H54 (cell line): Measurements from ENCODE around the gene ARSG.
"Not testable (repeated sequence)": the region's sequence is repeated elsewhere in the genome, so short reads cannot be mapped to it uniquely, and the experiment has no call there.

ENCODE experiments used
- DNase-seq: peaks from one replicate; pipeline ENCODE4 v3.0.0; 2011; ENCODE audit warnings: low spot score, mixed read lengths; ENCODE audit not compliant: insufficient read length
- FAIRE-seq: peaks from 3 replicates; lab custom pipeline; 2011; peaks lifted over from hg19 to GRCh38; lab: Jason Lieb, UNC
- POLR2A ChIP-seq: IDR thresholded peaks from 2 replicates; pipeline ENCODE4 v1.6.1; 2011; ENCODE audit warnings: low read depth, mild to moderate bottlenecking, low read length

ARSG gene

DNA sequence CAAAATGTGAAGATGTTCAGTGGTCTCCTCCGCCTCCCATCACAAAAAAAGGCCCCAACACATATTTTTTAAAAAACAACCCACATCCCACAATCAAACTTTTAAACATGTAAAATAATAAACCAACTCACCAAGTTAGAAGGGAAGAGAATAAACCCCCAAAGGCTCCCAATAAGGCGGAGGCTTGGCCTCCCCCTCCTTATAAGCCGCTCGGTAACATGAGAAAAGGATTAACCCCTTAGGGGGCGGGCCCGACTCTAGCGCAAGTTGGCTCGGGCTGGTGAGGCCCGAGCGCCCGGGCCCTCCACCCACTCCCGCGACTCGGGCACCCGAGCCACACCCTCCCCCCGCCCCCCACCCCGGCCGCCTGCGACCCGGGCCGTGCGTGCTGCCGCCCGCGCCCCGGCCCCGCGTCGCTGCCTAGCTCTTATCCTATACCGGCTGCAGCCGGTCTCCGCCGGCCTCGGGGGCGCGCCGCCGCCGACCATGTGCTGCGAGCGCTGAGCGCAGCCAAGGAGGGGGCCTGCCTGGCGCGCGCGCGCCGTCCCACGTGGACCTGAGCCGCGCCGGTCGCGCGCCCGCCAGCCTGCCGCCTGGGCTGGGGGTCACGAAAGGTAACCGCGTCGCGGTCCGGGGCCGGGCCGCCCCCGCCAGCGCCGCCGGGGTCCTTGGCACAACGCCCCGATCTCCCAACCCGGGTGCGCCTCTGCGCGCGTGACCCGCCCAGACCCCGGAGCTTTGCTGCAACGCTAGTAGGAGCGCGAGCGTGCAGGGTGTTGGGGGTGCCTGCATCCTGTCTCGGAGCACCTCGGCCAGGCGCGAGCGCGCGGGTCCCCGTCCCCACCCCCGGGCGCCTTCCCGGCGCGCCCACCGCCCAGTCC lies at the start of gene ARSG, which contains the start of gene SLC16A6:
TSS of gene ARSG (plus strand) at position 541 of the 881 bp plus-strand sequence. CDS start 15,999 bp downstream, outside the sequence.
TSS of gene SLC16A6 (minus strand) at position 173 of the 881 bp plus-strand sequence. CDS start 12,807 bp downstream, outside the sequence.
- FAIRE-seq (no peak), DNase-seq (peak; percentile 86)
- no peak for TF ChIP-seq POLR2A

DNA sequence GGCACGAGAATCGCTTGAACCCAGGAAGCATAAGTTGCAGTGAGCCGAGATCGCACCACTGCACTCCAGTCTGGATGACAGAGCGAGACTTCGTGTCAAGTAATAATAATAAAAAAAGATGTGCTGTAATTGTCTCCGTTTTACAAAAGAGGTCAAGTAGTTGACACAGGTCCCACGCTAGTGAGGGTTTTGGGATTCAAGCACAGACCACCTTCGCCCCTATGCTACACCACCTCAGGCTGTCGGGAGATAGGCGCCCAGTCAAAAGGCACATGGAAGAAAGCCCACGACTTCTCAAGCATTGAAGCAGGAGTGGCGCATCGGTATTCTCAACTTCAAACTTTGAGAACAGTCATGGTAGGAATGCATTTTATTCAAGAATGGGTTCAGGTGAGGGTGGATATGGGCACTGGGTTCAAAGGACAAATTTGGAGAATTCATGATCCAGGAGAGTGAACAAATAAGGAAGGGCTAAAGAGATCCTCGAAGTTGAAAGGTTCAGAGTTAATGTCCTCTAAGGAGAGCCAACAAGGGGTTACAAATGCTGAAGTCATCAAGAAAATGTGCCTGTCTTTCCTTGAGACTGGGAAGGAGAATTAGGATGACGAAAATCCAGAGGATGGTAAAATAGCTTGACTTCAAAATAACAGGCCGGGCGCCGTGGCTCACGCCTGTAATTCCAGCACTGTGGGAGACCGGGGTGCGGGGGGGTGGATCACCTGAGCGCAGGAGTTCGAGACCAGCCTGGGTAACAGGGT lies 44.8 kb upstream of the ARSG start:
- FAIRE-seq (no peak), DNase-seq (no peak)
- TF ChIP-seq POLR2A: no peak

DNA sequence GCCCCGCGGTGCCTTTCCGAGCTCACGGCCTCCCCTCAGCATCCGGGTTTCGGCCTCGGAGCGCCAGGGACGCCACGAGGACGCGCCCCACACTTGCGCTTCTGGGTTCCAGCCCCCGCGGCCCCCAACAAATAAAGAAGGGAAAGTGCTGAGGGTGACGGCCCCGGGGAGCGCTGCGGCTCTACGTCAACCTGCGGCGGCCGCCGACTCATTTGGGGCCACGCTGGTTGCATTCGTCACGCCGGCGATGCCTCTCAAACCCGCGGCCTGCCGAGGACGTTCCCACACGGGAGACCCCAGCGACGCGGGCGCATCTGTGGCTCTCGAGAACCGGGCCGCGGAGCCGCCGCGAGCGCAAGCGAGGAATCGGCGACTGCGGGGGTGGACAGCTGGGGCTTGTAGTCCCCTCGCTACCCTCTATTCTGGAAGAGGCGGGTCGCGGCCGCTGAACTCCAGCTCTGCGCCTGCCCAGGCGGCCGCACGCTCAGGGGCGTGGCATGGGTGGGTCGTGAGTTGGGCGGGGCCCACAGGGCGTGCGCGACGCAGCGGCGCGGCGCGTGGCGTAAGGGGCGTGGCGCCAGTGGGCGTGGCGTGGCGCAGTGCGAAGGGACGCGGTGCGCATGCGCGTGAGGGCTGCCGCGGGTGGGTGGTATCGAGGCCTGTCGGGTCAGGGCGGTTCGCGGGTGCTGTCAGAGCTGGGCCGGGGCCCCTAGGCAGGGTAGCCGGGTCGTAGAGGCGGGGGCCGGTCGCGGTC lies 43.7 kb upstream of the ARSG start, which contains the start of gene AMZ2:
TSS of gene AMZ2 (plus strand) at position 599 of the 754 bp plus-strand sequence. CDS start 2,145 bp downstream, outside the sequence.
- peak; percentile 73 for FAIRE-seq
- DNase-seq: peak; percentile 90
- peak; percentile 94 for TF ChIP-seq POLR2A

DNA sequence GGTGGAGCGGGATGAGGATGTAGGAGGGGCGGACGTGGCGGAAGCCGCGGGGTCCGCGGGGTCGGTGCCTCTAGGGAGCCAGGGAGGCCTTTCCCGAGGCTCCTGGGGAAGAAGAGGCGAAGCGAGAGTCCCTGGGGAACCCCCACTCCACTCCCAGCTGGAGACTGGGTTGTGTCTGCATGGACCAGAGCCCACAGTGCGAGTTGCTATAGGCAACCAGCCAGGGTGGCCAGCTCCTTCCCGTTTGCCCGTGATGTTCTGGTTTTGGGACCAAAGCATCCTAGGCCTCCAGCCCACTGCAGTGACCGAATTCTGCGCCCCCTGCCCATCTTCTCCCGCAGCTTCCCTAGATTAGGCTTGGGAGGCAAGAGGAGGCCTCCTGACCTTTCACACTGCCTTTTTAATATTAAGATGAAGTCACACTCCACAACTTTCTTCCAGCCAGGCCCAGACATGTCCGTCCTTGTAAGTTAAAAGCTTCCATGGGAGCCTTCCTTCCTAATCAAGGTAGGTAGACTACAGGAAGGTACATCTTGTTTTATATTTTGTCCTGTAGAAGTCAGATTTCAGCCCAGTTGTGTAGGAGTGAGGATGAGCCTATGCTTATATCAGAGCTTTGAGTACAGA lies 43.0 kb upstream of the ARSG start:
- TF ChIP-seq POLR2A: no peak
- FAIRE-seq: no peak
- no peak for DNase-seq

DNA sequence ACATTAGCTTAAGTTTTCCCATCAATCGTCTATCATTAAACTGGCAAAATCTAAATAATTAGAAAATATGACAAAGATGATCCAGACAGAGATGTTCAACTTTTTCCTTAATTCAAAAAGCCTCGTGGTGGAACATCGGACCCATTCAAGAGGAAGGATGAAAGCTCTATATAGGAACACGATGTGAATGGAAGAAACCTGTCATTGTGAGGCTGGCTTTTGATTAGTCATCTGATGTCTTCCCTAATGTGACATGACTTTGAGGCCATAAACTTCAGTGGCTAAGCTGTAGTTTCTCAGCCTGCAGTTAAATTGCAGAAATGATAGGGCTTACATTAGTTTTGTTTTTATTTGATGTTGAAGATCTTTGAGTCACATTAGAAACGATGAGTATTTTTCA lies 42.4 kb upstream of the ARSG start:
- FAIRE-seq (no peak), DNase-seq (no peak)
- TF ChIP-seq POLR2A: no peak

DNA sequence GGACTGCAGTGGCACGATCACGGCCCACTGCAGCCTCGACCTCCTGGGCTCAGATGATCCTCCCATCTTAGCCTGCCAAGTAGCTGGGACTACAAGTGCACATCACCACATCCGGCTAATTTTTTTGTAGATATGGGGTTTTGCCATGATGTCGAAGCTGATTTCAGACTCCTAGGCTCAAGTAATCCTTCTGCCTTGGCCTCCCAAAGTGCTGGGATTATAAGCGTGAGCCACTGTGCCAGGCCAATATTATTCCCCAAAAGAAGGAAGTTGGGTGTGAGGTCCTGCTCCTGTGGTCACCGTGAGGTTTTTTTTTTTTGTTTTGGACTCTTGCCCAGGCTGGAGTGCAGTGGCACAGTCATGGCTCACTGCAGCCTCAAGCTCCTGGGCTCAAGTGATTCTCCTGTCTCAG lies 41.9 kb upstream of the ARSG start:
- DNase-seq (no peak), FAIRE-seq (no peak)
- TF ChIP-seq POLR2A: no peak

DNA sequence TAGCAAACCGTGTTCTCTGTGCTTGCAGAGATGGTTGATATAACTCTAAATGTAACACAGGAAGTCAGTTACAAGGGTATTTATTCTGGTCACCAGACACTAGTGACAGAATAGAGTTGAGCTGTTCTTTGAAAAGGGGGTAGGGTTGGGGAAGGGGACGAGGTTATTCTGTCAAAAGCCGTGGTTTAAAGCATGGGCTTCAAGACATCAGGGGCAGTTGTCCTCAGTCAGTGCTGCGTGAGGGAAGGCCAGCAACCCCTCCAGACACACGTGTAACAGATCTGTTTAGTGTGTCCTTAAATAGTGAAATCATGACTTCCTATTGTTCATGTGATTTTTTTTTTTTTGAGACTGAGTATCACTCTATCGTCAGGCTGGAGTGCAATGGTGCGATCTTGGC lies 37.9 kb upstream of the ARSG start:
- FAIRE-seq, DNase-seq: not testable (repeated sequence)

DNA sequence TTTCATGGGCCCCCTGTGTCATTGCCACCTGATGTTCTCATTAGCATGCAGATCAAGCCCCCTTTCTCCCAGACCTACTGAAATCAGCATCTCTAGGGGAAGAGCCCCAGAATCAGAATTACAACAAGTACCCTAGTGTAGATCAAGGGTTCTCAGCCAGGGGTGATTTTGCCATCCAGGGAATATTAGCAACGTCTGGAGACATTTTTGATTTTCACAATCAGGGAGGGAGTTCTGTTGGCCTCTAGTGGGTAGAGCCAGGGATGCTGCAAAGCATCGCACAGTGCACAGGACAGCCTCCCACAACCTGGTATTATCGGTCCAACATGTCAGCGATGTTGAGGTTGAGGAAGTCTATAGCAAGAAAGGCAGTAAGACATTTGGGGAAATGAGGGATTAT lies 36.1 kb upstream of the ARSG start:
- no peak for DNase-seq
- no peak for TF ChIP-seq POLR2A
- FAIRE-seq: no peak

DNA sequence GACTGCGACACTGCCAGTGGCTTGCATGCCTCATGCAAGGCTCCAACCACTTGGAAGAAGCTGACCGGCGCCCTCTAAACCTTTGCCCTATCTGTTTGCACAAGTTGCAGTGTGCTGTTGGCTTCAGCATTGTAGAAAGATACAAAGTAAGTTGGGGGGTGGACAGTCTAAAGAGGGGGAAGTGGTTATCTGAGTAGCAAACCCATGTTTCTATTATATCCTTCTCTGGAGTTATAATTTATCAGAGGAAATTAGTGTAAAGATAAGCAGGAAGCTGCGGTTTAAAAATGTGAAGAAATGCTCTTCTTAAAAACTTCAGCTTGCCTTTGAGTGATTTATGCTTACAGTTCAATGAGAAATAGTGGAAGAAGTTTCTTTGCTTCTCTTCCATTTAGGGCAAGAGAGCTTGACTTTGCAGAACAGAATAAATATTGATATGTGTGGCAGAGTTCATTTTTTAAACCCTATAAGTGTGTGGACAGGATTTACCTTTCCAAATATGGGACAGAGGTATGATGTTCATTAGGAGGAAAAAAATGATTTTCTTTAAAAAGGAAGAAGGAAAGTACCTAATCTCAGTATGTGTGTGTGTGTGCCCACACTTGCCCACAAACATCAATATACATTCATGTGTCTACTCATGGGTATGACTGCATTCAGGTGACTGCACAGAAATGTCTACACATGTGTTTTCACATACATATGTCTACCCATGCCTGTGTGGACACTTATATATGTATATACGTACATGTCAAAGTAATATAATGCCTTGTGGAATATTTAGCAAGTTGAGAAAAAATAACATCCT lies 35.4 kb upstream of the ARSG start:
- DNase-seq (no peak), FAIRE-seq (no peak)
- no peak for TF ChIP-seq POLR2A

DNA sequence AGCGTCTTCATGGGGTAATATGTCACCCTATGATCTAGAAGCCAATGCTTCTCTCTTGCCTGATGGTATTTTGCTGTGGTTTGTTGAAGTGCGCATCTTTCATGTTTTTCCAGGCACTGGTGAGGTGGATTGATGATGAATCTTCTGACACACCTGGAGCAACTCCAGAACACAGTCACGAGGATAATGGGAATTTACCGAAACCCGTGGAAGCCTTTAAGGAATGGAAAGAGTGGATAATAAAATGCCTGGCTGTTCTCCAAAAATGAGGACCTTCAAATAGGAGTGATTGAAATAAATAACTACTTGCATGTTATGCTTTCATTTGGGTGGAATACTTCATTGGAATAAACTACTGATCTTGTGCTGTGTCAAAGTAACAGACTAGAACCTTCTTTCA lies 34.6 kb upstream of the ARSG start:
- peak; percentile 11 for FAIRE-seq
- DNase-seq: not testable (repeated sequence)

DNA sequence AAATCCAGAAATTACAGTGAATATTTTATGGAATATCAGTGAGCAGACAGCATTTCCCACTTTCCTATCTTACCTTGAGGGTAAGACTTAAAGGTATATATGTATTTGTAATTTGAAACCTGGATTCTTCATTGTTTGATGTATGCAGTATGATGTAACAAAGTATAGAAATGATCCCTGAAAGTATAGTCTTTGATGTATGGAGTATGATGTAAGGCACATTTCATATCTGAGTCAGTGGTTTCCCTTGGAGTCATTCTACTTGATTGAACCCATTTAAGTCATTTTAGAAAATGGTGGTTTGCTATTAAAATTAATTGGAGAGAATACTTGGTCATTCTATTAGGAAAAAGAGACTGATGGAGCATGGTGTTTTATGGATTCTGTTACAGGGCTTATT lies 33.4 kb upstream of the ARSG start:
- no peak for FAIRE-seq
- DNase-seq: no peak
- no peak for TF ChIP-seq POLR2A

DNA sequence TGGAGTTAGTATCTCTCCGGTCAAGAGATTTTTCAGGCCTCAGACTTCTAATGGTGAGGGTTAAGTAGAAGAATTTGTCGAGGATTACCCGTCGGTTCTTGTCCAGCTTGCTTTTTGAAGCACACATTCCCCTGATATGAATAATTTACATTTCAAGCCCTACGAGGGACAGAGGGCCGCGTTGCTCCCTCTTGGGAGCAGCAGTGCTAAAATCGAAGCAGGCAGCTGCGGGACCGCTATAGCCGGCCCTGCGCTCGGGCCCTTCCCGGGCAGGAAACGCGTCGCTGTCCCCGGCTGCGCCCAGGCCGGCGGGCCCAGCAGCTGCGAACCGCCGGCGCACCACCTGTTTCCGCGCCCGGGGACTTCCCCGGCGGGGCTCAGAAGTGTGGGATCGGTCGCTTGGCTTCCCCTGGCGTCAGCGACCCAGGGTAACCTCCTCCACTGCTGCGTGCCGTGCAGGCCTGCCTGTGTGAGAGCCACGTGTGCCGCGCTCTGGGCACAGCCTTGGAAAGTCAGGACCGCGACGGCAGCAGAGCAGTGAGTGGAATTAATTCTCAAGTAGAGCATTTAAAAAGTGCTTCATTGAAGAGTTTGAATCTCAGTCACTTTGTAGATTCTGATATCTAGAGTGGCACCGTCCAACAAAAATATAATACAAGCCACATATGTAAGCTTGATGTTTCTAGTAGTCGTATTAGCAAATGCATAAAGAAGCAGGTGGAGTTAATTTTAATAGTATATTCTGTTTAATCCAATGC lies 32.2 kb upstream of the ARSG start:
- not testable (repeated sequence) for FAIRE-seq, DNase-seq

DNA sequence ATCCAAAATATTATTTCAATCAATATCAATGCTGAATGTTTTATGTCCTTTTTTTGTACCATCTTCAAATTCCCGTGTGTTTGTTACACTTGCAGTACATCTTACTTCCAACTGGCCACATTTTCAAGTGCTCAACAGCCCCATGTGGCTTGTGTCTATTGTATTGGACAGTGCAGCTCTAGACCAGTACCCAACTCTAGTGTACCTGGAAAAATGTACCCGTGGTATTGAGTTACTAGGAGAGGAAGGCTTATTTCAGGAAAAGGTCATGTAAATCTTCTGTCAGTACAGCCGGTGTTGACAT lies 31.7 kb upstream of the ARSG start:
- not testable (repeated sequence) for FAIRE-seq, DNase-seq
